ENCODE results near the gene TM4SF20.
"Not testable (repeated sequence)": the region's sequence is repeated elsewhere in the genome, so short reads cannot be mapped to it uniquely, and the experiment has no call there.

TM4SF20 gene

GRCh38 chr2:227366769-227367426 lies 12.2 kb downstream of the TM4SF20 start:
- DNase-seq: no peak

- DNase-seq: no peak
These were observed 13.3 kb downstream of the TM4SF20 start for GRCh38 chr2:227365833-227366232.

GRCh38 chr2:227364585-227365263 lies 14.4 kb downstream of the TM4SF20 start:
- not testable (repeated sequence) for DNase-seq

DNA sequence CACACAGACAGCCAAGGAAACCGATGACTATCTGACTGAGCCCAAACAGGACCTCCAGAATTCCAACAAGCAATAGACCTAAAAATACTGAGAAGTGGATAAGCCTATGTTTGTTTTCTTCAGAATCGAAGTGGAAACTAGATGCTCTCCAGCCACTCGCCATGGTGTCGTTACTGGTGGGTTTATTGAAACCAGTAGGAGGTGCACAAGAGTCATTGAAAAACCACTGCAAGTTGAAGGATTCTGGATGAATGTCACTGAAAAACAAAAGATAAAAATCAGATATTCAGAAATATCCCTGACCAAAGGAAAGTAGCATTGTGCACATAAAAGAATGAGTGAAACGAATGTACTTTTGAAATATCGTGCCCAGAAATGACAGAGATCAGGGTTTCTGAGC lies 15.3 kb downstream of the TM4SF20 start:
- no peak for DNase-seq

- DNase-seq: no peak
These were observed 18.8 kb downstream of the TM4SF20 start for GRCh38 chr2:227360351-227360750.

DNA sequence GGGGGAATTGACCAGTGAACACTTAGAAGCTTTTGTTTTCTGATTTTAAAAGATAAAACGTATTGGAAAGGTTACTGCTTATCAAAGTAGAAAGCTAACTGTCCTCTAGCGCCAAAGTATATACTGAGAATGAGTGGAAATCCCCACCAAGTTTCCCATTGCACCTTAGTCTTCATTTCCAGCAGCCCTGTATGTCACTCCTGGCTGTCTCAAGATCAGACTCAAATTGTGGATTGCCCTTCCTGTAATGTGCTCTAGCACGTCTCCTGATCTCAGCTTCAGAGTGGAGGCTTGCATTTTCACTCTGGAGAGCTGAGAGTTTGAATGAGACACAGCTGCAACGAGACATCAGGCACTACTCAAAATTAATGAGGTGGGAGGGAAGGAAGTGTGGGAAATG lies 27.5 kb downstream of the TM4SF20 start:
- DNase-seq: no peak

GRCh38 chr2:227349989-227350612 lies 29.0 kb downstream of the TM4SF20 start:
- no peak for DNase-seq

DNA sequence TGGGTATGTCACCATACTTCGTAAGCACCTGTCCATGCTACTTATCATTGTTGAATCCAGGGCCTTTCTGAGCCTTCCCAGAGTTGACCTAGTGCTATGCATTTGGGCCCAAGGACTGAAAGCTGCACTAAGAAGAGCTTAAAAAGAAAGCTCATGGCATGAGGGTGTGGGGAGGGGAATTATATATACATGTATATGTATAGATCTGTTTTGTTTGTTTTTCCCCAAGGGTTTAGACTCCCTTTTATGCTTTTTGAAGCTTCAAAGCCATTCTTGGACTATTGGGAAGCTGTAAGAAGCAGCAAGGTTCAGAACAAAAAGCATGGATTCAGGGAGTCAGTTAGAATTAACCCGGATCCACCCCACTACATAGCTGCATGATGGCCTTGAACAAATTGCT lies 30.8 kb downstream of the TM4SF20 start:
- no peak for DNase-seq

GRCh38 chr2:227347117-227347516 lies 32.0 kb downstream of the TM4SF20 start:
- DNase-seq: no peak

- DNase-seq: no peak
These were observed 34.9 kb downstream of the TM4SF20 start for GRCh38 chr2:227344231-227344630.

GRCh38 chr2:227341553-227341952 lies 37.6 kb downstream of the TM4SF20 start:
- DNase-seq: no peak

GRCh38 chr2:227340106-227340505 lies 39.0 kb downstream of the TM4SF20 start:
- no peak for DNase-seq

GRCh38 chr2:227339098-227339599 lies 40.0 kb downstream of the TM4SF20 start:
- DNase-seq: no peak

DNA sequence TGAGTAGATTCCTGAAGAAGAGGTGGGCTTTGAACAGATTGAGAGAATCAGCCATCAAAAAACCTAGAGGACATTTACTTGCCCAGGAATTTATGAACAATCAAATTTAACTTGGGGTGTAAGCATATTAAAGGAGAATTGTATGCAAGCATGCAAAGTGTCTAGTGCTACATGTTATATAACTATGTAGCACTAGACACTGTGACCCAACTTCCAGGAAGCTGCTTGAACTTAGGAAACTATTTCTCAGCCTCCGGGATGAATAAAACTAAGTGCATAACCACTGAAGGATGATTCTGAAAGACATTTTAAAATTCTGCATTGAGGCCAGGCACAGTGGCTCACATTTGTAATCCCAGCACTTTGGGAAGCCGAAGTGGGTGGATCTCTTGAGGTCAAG lies 41.7 kb downstream of the TM4SF20 start:
- no peak for DNase-seq

GRCh38 chr2:227335713-227336112 lies 43.4 kb downstream of the TM4SF20 start:
- DNase-seq: no peak

GRCh38 chr2:227326783-227327182 lies 52.3 kb downstream of the TM4SF20 start:
- no peak for DNase-seq

DNA sequence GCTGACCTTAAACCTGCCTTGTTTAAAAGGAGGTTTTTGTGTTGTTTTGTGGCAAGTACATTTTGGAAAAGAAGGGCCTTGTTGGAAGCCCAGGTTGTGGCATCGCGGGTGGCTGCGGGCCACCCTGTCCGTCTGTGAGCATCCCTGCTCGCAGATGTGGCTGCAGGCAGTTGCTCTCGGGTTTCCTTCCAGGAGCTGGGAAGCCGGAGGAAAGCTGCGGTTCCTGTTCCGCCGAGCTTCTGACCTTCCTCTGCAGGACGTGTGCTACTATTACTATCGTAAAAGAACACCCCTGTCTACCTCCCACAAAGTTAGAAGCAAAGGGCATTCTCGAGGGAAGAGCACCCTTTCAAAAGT lies 53.3 kb downstream of the TM4SF20 start:
- peak; percentile 7 for DNase-seq

DNA sequence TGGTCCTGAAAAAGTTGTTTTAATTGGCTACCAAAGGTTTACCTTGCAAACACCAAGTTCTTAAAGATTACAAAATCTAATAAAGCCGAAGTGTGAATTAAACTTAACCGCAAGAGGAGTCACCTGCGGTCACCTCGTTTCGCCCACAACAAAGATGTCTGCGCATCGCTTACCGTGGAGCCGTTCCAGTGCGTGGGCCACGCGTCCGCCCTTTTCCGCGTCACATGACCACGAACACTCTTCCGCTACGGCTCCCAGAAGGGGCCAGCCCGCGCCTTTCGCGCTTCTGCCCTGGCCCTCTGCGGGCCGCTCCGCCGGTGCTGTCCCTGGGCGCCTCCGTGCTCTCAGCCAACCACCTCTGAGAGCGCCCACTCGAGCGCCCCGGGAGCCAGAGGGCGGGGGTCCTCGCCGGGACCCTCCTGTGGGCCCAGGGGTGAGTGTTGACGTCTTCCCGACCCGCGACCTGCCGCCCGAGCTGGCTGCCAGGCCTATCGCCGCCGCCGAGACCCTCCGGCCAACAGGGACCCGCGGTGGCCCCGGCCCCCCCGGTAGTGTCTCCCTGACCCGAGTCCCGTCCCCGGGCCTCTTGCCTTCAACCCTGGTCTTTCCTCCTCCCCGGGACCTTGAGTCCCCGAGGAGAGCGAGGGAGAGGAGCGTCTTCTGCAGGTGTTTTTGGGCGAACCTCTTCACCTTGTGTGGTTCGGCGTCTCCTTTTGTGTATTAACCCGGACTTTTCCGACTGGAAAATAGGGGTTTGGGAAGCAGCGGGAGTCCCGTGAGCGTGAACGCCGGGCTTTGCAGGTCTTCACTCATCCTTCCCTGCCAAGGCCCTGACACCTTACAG lies 53.9 kb downstream of the TM4SF20 start, which contains the start of gene MFF:
Gene MFF (plus strand): TSS at position 257 of the 844 bp plus-strand sequence. CDS start 5,415 bp downstream, outside the sequence.
- peak; percentile 90 for DNase-seq

DNA sequence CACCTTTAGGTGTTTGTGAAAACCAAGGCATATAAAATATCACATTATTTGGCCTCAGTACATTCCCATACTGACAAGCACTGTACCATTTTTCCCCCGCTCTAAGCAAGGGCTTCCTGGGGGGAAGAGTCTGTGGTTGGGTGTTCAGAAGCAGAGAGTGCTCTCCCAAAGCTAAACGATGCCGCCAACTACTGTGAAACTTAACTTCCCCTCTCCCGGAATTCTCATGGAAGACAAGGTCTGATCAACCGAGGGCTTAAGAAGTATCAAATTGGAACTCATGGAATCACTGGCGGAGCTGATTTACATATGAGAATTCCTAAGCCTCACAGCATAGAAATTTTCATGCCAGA lies 54.5 kb downstream of the TM4SF20 start:
- no peak for DNase-seq

GRCh38 chr2:227323818-227324217 lies 55.3 kb downstream of the TM4SF20 start:
- no peak for DNase-seq

GRCh38 chr2:227322530-227323205 lies 56.4 kb downstream of the TM4SF20 start:
- DNase-seq: no peak

DNA sequence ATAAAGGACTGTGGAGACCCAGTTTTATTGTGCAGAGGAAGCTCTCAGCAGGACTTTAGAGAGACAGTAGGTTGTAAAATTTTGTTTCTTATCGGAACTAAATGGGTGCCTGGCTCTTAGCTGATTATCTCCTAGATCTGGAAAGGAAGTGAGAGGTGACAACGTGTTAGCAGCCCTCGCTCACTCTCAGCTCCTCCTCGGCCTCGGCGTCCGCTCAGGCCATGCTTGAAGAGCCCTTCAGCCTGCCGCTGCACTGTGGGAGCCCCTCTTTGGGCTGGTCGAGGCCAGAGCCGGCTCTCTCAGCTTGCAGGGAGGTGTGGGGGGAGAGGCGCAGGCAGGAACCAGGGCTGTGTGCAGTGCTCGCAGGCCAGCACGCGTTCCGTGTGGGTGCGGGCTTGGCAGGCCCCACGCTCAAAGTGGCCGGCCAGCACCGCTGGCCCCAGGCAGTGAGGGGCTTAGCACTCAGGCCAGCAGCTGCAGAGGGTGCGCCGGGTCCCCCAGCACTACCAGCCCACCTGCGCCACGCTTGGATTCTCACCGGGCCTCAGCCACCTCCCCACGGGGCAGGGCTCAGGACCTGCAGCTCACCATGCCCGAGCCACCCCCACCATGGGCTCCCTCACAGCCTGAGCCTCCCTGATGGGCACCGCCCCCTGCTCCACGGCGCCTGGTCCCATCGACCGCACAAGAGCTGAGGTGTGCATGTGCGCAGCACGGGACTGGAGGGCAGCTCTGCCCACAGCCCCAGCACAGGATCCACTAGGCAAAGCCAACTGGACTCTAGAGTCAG lies 58.6 kb downstream of the TM4SF20 start:
- no peak for DNase-seq

Measured in NCI-H2029 (cell line).